GM12892 (cell line): ENCODE measurements around the gene MAX.

Experiments used
- POLR2A ChIP-seq: IDR thresholded peaks from 2 replicates; pipeline ENCODE4 v1.6.1; 2011; ENCODE audit warnings: low read depth, low read length, control low read depth
- POLR2AphosphoS5 ChIP-seq: IDR thresholded peaks from 2 replicates; pipeline ENCODE4 v1.6.1; 2011; ENCODE audit warnings: low read depth, low read length, control low read depth
- TAF1 ChIP-seq: IDR thresholded peaks from 2 replicates; pipeline ENCODE4 v1.6.1; 2011; ENCODE audit warnings: low read depth, mild to moderate bottlenecking, control low read depth, low read length, borderline replicate concordance

DNA sequence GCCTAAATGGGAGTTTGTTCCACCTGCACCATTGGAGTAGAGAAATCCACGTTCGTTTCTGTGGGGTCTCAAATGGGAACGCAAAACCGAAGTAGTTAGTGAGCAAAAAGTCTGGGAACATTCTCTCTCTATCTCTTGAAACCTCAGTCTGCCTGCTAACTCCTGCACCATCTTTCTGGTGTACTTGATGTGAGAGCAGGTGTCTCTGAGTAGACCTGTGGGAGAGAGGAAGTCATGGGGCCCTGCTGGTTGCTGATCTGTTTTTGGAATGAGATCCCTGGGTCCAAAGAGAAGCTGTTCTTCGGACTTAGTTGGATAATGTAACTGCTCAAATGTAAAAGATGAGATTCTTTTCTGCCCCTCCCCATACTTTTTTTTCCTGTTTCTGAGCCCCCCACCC lies 57.3 kb downstream of the MAX start:
- TF ChIP-seq POLR2A (no peak), POLR2AphosphoS5 (no peak), TAF1 (no peak)
